ENCODE data around the gene USH2A. TPM values are rescaled to one million over a fixed set of nuclear protein-coding genes. Genes with fewer than 3 reads are reported as not detected.

Gene USH2A
- total RNA-seq, 3 donors from 2014 or later = not detected

- Histone ChIP-seq H3K27ac (no peak overlapping the region), H3K4me1 (no peaks in the 10 kb centered on the region), H3K9me3 (no peaks in the 10 kb centered on the region), H3K4me3 (no peak overlapping the region), H3K27me3 (peaks cover 0 to 4% of the 10 kb centered on the region in 2 donors), H3K36me3 (no peaks in the 10 kb centered on the region)
- DNase-seq (ENCODE audit: low spot score in 2 of 2) = no peak
- TF ChIP-seq CTCF (IDR thresholded peaks at IDR 0.05) (no peak), POLR2A (IDR thresholded peaks at IDR 0.05) (no peak), POLR2AphosphoS5 (IDR thresholded peaks at IDR 0.05) (no peak)
- intact Hi-C loops (cut with DNase I; ENCODE audit: low total_unique reads) = no loop called here
Measured at GRCh38 chr1:215899901-215900300, 523.3 kb downstream of the USH2A start.

GRCh38 chr1:215895893-215896292, 527.4 kb downstream of the USH2A start:
- Histone ChIP-seq H3K9me3 (no peaks in the 10 kb centered on the region), H3K27ac (no peak overlapping the region), H3K4me3 (no peak overlapping the region), H3K27me3 (peaks cover 0 to 4% of the 10 kb centered on the region in 2 donors), H3K4me1 (no peaks in the 10 kb centered on the region), H3K36me3 (no peaks in the 10 kb centered on the region)
- no peak for DNase-seq (ENCODE audit: low spot score in 2 of 2)
- intact Hi-C loops (cut with DNase I; ENCODE audit: low total_unique reads) = no loop called here
- TF ChIP-seq POLR2AphosphoS5 (IDR thresholded peaks at IDR 0.05) (no peak), POLR2A (IDR thresholded peaks at IDR 0.05) (no peak), CTCF (IDR thresholded peaks at IDR 0.05) (no peak)

- no peak for DNase-seq (ENCODE audit: low spot score in 2 of 2)
- intact Hi-C loops (cut with DNase I; ENCODE audit: low total_unique reads) = no loop called here
Measured at GRCh38 chr1:215895276-215895675, 528.0 kb downstream of the USH2A start.

GRCh38 chr1:215894617-215895016, 528.6 kb downstream of the USH2A start:
- TF ChIP-seq CTCF (IDR thresholded peaks at IDR 0.05) = no peak
- TF ChIP-seq POLR2A (IDR thresholded peaks at IDR 0.05) = no peak
- TF ChIP-seq POLR2AphosphoS5 (IDR thresholded peaks at IDR 0.05) = no peak
- DNase-seq (ENCODE audit: low spot score in 2 of 2) = no peak
- intact Hi-C loops (cut with DNase I; ENCODE audit: low total_unique reads) = no loop called here
- Histone ChIP-seq H3K4me1 (no peaks in the 10 kb centered on the region), H3K36me3 (no peaks in the 10 kb centered on the region), H3K27me3 (peaks cover 0 to 4% of the 10 kb centered on the region in 2 donors), H3K9me3 (no peaks in the 10 kb centered on the region), H3K4me3 (no peak overlapping the region), H3K27ac (no peak overlapping the region)

More at GRCh38 chr1:215895276-215895675, 528.0 kb downstream of the USH2A start:
- Histone ChIP-seq H3K4me1 (no peaks in the 10 kb centered on the region), H3K27me3 (peaks cover 0 to 4% of the 10 kb centered on the region in 2 donors), H3K36me3 (no peaks in the 10 kb centered on the region), H3K27ac (no peak overlapping the region), H3K9me3 (no peaks in the 10 kb centered on the region), H3K4me3 (no peak overlapping the region)
- no peak for TF ChIP-seq POLR2A (IDR thresholded peaks at IDR 0.05)
- no peak for TF ChIP-seq POLR2AphosphoS5 (IDR thresholded peaks at IDR 0.05)
- no peak for TF ChIP-seq CTCF (IDR thresholded peaks at IDR 0.05)

- intact Hi-C loops (cut with DNase I; ENCODE audit: low total_unique reads) = no loop called here
- Histone ChIP-seq H3K27me3 (peaks cover 0 to 4% of the 10 kb centered on the region in 2 donors), H3K4me3 (no peak overlapping the region), H3K27ac (no peak overlapping the region), H3K9me3 (no peaks in the 10 kb centered on the region), H3K36me3 (no peaks in the 10 kb centered on the region), H3K4me1 (no peaks in the 10 kb centered on the region)
- TF ChIP-seq POLR2AphosphoS5 (IDR thresholded peaks at IDR 0.05) (no peak), CTCF (IDR thresholded peaks at IDR 0.05) (no peak), POLR2A (IDR thresholded peaks at IDR 0.05) (no peak)
- DNase-seq (ENCODE audit: low spot score in 2 of 2) = no peak
Measured at GRCh38 chr1:215891266-215892057, 531.8 kb downstream of the USH2A start.

All from breast epithelium (tissue), 4 donors.